ENCODE data around the gene ZNF782.
A peak's percentile ranks its signal among the peaks of the same experiment; 100 is the strongest.
"Not testable (repeated sequence)": the region's sequence is repeated elsewhere in the genome, so short reads cannot be mapped to it uniquely, and the experiment has no call there.

The ZNF782 gene

GRCh38 chr9:96853781-96854650 is at the start of gene ZNF782:
ZNF782 (minus strand) TSS chr9:96854514; CDS start chr9:96851961, 2,553 bp downstream.
- FAIRE-seq = no peak
- peak; percentile 95 for DNase-seq (ENCODE audit: low spot score)

GRCh38 chr9:96900010-96900409 is 45.7 kb upstream of the ZNF782 start:
- DNase-seq (ENCODE audit: low spot score); FAIRE-seq: not testable (repeated sequence)

- FAIRE-seq (peak; percentile 17), DNase-seq (ENCODE audit: low spot score) (no peak)
Measured at GRCh38 chr9:96892131-96892530, 37.8 kb upstream of the ZNF782 start.

GRCh38 chr9:96888591-96888990 is 34.3 kb upstream of the ZNF782 start:
- FAIRE-seq (no peak), DNase-seq (ENCODE audit: low spot score) (no peak)

- DNase-seq (ENCODE audit: low spot score) (no peak), FAIRE-seq (no peak)
Measured at GRCh38 chr9:96885424-96885823, 31.1 kb upstream of the ZNF782 start.

- FAIRE-seq = peak; percentile 87
- peak; percentile 84 for DNase-seq (ENCODE audit: low spot score)
Measured at GRCh38 chr9:96884443-96884842, 30.1 kb upstream of the ZNF782 start.

- DNase-seq (ENCODE audit: low spot score) (no peak), FAIRE-seq (no peak)
Measured at GRCh38 chr9:96883922-96884321, 29.6 kb upstream of the ZNF782 start.

- FAIRE-seq = no peak
- DNase-seq (ENCODE audit: low spot score) = no peak
Measured at GRCh38 chr9:96877269-96877668, 23.0 kb upstream of the ZNF782 start.

GRCh38 chr9:96875461-96876142 is 21.3 kb upstream of the ZNF782 start:
- FAIRE-seq = no peak
- DNase-seq (ENCODE audit: low spot score) = peak; percentile 88

- FAIRE-seq = no peak
- peak; percentile 49 for DNase-seq (ENCODE audit: low spot score)
Measured at GRCh38 chr9:96874947-96875460, 20.7 kb upstream of the ZNF782 start.

GRCh38 chr9:96874201-96874785 is 20.0 kb upstream of the ZNF782 start:
- DNase-seq (ENCODE audit: low spot score) = no peak
- no peak for FAIRE-seq

GRCh38 chr9:96871176-96871575 is 16.9 kb upstream of the ZNF782 start:
- DNase-seq (ENCODE audit: low spot score) = no peak
- FAIRE-seq = no peak

- FAIRE-seq = no peak
- no peak for DNase-seq (ENCODE audit: low spot score)
Measured at GRCh38 chr9:96868709-96869108, 14.4 kb upstream of the ZNF782 start.

- no peak for FAIRE-seq
- no peak for DNase-seq (ENCODE audit: low spot score)
Measured at GRCh38 chr9:96867079-96867804, 12.9 kb upstream of the ZNF782 start.

- not testable (repeated sequence) for DNase-seq (ENCODE audit: low spot score); FAIRE-seq
Measured at GRCh38 chr9:96865240-96865639, 10.9 kb upstream of the ZNF782 start.

- no peak for FAIRE-seq
- DNase-seq (ENCODE audit: low spot score) = no peak
Measured at GRCh38 chr9:96859461-96860198, 5.3 kb upstream of the ZNF782 start.

- FAIRE-seq (peak; percentile 30), DNase-seq (ENCODE audit: low spot score) (no peak)
Measured at GRCh38 chr9:96858670-96859069, 4.4 kb upstream of the ZNF782 start.

GRCh38 chr9:96858018-96858573 is 3.8 kb upstream of the ZNF782 start:
- FAIRE-seq = no peak
- peak; percentile 29 for DNase-seq (ENCODE audit: low spot score)

- FAIRE-seq (no peak), DNase-seq (ENCODE audit: low spot score) (peak; percentile 59)
Measured at GRCh38 chr9:96856363-96857286, 2.3 kb upstream of the ZNF782 start.

Measured in urothelium cell line (cell line).